HG03571 (cell line): Measurements from ENCODE around the gene ATAD1.

Experiments
- ATAC-seq: cut with Tn5 transposase; IDR thresholded peaks from one replicate; pipeline ENCODE4 v1.9.1; 2021; ENCODE audit not compliant: unreplicated experiment

ATAD1 gene

DNA sequence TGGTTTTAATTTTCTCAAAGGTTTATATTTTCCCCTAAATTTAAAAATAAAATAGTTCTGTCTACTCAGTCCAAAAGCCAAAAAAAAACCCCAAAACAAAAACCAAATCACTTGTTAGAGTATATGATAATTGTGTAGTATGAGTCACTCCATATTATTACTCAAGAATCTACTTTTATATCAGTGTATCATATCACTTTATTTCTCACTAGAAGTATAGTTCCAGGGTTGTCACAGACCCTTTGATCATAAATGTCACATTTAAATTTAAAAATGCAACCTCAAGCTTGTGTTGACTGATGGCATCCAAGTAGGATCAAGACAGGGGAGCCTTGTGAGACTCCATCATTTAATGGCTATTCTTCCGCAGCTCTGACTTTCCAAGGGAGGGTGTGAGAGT, 97.4 kb downstream of the ATAD1 start:
- no peak for ATAC-seq

- no peak for ATAC-seq
These were observed 101.7 kb downstream of the ATAD1 start for GRCh38 chr10:87716348-87716670.

DNA sequence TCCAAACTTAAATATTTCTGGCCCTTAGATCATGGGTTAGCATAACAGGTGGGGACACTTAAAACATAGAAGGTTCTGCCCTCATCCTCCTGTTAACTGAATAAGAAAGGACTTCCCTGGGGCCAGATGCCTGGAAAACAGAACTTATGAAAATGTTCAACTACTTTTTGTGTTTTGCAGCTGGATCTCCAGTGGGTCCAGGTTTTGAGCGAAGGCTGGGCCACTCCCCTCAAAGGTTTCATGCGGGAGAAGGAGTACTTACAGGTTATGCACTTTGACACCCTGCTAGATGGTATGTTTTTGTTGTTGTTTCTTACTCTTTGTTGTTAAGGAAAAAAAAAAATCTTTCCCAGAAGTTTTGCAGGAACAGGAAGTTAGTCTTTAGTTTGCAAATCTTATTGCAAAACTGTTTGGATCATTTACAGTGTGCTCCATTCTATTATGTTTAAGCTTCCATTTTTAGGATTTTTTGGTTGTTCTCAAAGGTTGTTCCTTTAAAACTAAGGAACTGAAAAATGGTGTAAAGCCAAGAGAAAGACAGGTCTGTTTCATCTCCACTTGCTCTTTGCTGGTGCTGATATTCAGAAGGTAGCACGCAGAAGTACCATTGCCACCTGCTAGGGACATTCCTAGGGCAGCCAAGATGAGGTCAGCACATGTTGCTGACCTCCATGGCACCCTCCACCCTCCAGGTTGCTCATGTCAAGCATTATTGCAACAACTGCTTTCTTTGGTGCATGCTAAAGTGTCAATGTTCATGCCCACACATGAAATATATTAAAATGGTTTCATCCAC, 102.3 kb downstream of the ATAD1 start:
- ATAC-seq, result no peak

DNA sequence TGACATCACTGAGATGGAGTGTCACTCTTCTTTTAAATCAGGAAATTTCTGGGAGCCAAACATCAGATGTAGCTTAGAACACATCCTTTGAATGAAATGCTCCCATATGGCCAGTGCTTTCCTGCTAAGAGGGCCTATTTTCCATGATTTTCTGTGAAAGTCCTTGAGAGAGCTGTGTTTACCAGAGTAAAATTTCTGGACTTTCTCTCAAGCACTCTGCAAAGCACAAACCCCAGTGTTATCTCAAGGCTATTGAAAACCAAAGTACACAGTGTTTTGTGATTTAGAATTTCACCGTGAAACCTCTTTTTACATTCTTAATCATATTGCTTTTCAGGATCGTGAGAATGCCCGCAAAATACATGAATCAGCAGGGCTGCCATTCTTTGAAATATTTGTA, 104.3 kb downstream of the ATAD1 start:
- no peak for ATAC-seq

GRCh38 chr10:87712913-87713616, 105.0 kb downstream of the ATAD1 start:
- no peak for ATAC-seq

- no peak for ATAC-seq
These were observed 110.8 kb downstream of the ATAD1 start for GRCh38 chr10:87707254-87707653.

DNA sequence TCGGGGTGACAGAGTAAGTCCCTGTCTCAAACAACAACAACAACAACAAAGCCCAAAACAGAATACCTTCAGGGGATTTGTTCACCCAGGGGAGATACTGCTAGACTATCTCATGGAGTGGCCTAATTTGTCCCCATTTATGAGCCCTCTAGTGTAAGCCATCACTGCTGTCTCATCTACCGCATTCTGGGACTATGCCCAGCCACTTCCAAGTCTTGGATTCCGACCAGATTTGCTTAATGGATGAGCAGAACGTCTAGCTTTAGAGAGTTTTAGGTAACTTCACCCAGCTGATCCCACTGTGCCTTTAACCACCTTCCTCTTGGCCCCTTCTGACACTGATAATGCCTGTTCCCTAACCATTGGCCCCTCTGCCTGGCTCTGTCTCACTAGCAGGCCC, 111.3 kb downstream of the ATAD1 start:
- ATAC-seq, result no peak

GRCh38 chr10:87705339-87705738, 112.7 kb downstream of the ATAD1 start:
- ATAC-seq, result no peak

GRCh38 chr10:87703771-87704170, 114.3 kb downstream of the ATAD1 start:
- no peak for ATAC-seq

DNA sequence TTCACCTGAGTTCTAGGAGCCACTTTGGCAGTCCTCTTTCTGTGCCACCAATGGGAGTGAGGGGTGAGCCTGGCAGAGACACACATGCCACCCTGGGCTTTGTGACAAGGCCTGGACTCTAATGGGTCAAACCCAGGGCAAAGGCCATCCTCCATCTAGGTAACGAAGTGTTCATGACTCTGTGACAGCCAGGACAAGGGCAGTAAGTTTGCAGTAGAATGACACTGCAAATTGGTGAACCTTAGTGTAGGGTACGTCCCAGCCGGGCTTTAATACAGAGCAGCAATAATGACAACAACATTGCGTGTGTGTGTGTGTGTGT, 115.1 kb downstream of the ATAD1 start:
- no peak for ATAC-seq

- no peak for ATAC-seq
These were observed 115.6 kb downstream of the ATAD1 start for GRCh38 chr10:87702260-87702972.
